ENCODE results near the gene USP22.
"Not testable (repeated sequence)": the region's sequence is repeated elsewhere in the genome, so short reads cannot be mapped to it uniquely, and the experiment has no call there.

The USP22 gene

GRCh38 chr17:20986767-20987510 lies 55.9 kb downstream of the USP22 start:
- DNase-seq, result no peak

DNA sequence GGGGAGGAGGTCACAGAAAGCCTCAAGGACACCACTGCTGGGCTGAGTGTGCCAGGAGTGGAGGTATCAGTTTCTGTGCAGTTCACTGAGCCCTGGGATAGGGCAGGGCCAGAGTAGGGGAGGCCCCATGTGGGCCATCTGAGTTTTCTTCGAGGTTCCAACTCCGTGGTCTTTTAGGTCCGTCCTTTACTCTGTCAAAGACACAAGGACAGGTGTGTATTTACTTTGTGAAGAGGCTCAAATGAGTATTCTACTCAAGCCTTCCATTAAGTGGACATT lies 59.5 kb downstream of the USP22 start:
- no peak for DNase-seq

GRCh38 chr17:20982589-20983358 lies 60.0 kb downstream of the USP22 start:
- DNase-seq, result no peak

DNA sequence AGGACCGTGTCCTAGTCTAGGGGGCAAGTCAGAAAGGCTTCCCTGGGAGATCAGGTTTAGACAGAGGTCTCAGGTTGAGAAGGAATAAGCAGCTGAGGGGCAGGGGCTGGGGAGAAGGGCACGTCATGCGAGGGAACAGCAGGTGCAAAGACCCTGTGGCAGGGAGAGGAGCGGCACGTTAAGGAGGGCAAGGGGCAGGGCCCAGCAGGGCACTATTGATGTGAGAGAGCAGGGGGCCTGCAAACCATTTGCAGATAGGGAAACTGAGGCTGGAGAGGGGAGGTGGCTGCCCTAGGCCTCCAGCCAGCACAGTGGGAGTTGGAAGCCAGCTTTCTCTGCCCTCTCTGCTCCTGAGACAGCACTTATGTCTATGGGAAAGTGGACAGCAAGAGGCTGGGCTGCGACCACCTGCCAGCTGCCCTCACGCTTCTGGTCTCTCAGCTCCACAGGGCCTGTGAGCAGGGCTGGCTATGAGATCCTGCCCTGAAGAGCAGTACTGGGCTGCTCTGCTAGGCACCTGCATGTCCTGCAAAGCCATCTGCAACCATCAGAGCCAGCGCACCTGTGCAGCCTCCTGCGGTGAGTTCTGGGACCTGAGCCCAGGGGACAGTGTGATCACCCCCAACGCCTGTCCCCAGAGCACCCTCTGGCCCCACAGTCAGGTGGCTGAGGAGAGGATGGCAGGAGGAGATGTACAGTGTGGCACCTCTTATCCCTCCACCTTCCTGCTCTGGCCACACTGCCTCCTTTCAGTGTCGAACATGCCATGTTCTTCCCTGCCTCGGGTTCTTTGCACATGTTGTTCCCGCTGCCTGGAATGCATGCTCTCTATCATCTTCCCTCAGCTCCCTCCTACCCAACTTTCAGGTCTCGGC lies 61.5 kb downstream of the USP22 start:
- no peak for DNase-seq

DNA sequence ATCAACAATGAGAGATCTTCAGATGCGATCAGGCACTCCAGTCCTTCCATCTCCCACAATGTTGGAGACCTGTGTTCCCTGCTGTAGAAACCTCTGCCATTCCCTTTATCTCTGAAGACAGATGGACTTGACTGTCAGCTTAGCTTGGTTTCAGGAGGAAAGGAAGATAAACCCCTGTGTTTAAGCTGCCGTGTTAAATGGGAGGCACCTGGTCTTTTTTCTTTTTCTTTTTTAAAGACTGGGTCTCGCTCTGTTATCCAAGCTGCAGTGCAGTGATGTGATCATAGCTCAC lies 63.1 kb downstream of the USP22 start:
- DNase-seq, result no peak

GRCh38 chr17:20979007-20979791 lies 63.6 kb downstream of the USP22 start:
- not testable (repeated sequence) for DNase-seq

DNA sequence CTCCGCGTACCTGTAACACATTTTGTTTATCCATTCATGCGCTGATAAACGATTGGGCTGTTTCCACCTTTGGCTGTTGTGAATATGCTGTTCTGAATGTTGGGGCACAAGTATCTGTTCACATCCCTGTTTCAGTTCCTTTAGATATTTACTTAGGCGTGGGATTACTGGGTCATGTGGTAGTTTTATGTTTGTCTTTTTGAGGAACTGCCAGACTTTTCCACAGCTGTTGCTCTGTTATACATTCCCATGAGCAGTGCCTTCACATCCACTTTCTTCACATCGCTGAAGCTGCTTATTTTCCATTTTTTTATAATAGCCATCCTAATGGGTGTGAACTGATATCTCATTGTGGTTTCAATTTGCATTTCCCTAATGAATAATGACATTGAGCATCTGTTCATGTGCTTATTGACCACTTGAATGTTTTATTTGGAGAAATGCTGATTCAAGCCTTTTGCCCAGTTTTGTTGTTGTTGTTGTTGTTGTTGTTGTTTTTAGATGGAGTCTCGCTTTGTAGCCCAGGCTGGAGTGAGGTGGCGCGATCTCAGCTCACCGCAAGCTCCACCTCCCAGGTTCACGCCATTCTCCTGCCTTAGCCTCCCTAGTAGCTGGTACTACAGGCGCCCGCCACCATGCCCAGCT lies 65.1 kb downstream of the USP22 start:
- not testable (repeated sequence) for DNase-seq

DNA sequence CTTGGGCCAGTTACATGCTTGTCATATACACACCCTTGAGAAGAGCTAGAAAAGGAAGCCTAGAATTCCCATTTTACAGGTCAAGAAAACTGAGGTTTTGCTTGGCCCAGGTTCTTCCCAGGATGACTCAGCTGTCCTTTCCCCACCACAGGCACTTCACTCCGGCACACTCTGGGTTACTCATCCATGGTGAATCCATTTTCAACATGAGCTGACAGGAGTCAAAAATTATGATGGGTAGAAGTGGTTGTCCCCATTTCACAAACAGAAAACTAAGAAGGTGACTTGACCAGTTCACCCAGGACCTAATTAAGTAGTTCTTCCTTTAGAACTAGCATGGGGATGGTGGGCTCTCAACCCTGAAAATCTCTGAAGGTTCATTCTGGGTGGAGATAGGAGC lies 67.2 kb downstream of the USP22 start:
- no peak for DNase-seq

DNA sequence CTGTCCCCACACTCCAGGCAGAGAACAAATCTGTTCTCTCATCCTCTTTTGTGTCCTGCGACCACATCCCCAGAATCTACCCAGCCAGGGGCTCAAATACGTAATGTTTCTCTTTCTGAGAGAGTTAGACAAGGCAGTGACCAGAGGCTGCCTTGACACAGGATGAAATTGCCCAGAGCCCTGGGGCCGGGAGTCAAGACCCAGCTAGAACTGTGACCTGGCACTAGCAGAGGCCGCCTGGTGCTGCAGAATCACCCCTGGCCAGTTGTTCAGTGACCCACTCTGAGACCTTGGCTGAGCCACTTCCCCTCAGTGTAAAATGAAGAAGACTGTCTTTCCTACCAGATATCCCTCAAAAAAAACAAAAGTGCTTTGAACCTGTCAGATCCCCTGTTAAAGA lies 72.5 kb downstream of the USP22 start:
- no peak for DNase-seq

DNA sequence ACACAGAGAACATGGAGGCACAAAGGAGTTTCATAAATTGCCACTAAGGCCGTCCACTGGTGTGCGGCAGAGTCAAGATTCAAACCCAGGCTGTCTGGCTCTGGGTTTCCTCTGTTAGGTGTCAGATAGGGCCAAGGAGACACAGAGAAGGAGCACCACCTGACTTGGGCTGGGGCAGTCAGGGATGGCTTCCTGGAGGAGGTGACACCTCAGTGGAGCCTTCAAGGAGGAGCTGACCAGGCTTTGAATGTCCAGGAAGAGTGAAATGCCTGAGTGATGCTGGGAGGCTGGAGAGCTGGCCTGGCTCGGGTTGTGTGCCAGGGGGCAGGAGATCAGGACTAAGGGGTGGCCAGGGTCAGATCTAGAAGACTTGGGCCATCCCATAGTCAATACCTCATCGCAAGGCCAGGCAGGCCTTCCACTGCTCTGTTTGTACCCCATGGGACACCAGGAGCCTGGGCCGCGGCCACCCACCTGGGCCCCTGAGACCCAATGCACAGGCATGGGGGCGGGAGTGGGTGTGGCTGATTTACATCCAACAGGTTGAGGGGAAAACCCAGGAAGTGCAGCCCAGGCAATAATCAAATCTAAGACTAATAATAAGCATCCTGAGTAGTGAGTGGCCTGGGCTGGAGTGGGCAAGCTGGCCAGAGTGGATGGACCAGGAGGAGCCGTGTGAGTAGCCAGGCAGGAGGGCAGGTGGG lies 73.7 kb downstream of the USP22 start:
- no peak for DNase-seq

- no peak for DNase-seq
Measured at GRCh38 chr17:20967776-20968175, 75.0 kb downstream of the USP22 start.

GRCh38 chr17:20966870-20967269 lies 75.9 kb downstream of the USP22 start:
- DNase-seq, result no peak

- DNase-seq, result no peak
Measured at GRCh38 chr17:20965492-20965891, 77.3 kb downstream of the USP22 start.

GRCh38 chr17:20961586-20961985 lies 81.2 kb downstream of the USP22 start:
- DNase-seq, result no peak

- DNase-seq, result no peak
Measured at GRCh38 chr17:20960871-20961270, 81.9 kb downstream of the USP22 start.

GRCh38 chr17:20955427-20956323 lies 87.1 kb downstream of the USP22 start:
- no peak for DNase-seq

DNA sequence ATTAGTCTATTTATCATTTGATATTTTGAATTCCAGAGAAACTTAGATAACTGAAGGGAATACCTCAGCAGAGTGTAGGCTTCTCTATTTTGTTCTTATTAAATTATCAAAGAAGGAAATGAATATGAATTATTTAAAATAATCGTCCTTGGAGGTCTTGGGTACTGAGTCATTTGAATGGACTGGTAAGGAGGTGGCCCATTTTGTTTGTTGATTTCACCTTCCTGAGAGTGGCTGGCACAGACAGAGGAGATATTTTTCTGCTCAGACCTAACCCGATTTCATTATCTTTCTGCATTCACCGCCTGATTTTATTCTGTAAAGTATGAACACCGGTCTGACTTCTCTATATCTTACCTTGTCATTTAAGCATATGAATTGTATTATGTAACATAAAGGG lies 88.0 kb downstream of the USP22 start:
- DNase-seq, result no peak

DNA sequence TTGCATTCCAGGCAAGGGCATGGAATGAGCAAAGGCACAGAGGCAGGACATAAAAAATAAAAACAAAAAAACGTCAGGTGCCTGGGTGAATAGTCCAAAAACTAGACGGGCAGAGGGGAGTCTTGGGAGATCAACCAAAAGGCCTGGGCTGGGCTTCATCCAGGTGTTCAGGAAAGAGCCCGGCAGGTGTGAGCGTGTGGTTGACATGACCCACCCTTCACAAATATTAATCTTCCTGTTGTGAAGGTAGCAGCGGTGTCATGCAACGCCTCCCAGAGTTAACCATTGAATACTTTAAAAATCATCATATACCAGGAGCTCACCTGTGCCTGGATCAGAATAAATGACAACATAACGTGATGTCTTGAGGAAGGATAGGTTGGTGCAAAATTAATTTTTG lies 90.6 kb downstream of the USP22 start:
- DNase-seq, result no peak
